Measurements from ENCODE around the gene CYP19A1. TPM values are rescaled to one million over a fixed set of nuclear protein-coding genes. Genes with fewer than 3 reads are reported as not detected.

The CYP19A1 gene
- total RNA-seq, 4 donors from 2014 or later = not detected

- TF ChIP-seq, protein P1, sequence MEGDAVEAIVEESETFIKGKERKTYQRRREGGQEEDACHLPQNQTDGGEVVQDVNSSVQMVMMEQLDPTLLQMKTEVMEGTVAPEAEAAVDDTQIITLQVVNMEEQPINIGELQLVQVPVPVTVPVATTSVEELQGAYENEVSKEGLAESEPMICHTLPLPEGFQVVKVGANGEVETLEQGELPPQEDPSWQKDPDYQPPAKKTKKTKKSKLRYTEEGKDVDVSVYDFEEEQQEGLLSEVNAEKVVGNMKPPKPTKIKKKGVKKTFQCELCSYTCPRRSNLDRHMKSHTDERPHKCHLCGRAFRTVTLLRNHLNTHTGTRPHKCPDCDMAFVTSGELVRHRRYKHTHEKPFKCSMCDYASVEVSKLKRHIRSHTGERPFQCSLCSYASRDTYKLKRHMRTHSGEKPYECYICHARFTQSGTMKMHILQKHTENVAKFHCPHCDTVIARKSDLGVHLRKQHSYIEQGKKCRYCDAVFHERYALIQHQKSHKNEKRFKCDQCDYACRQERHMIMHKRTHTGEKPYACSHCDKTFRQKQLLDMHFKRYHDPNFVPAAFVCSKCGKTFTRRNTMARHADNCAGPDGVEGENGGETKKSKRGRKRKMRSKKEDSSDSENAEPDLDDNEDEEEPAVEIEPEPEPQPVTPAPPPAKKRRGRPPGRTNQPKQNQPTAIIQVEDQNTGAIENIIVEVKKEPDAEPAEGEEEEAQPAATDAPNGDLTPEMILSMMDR (IDR thresholded peaks at IDR 0.05) = no peak
- TF ChIP-seq POLR2A (IDR thresholded peaks at IDR 0.05) = no peak
- intact Hi-C loops (cut with DNase I; ENCODE audit: low total_unique reads) = no loop called here
- no peaks in the 10 kb centered on the region for H3K36me3 ChIP-seq
- H3K4me1 ChIP-seq = no peaks in the 10 kb centered on the region
- DNase-seq = no peak
- H3K27ac ChIP-seq = no peak overlapping the region
- no peaks in the 10 kb centered on the region for H3K9me3 ChIP-seq
- no peak overlapping the region for H3K4me3 ChIP-seq
- no peaks in the 10 kb centered on the region for H3K27me3 ChIP-seq
These were observed 34.9 kb downstream of the CYP19A1 start for GRCh38 chr15:51303462-51303980.

GRCh38 chr15:51302480-51302879 lies 35.9 kb downstream of the CYP19A1 start:
- intact Hi-C loops (cut with DNase I; ENCODE audit: low total_unique reads) = no loop called here
- H3K36me3 ChIP-seq = no peaks in the 10 kb centered on the region
- H3K27me3 ChIP-seq = no peaks in the 10 kb centered on the region
- H3K4me3 ChIP-seq = no peak overlapping the region
- no peak overlapping the region for H3K27ac ChIP-seq
- TF ChIP-seq POLR2A (IDR thresholded peaks at IDR 0.05) = no peak
- TF ChIP-seq, protein P1 (IDR thresholded peaks at IDR 0.05) = no peak
- no peak for DNase-seq
- no peaks in the 10 kb centered on the region for H3K4me1 ChIP-seq
- H3K9me3 ChIP-seq = no peaks in the 10 kb centered on the region

GRCh38 chr15:51299187-51300015 lies 39.0 kb downstream of the CYP19A1 start:
- DNase-seq = no peak
- H3K4me1 ChIP-seq = no peaks in the 10 kb centered on the region
- TF ChIP-seq, protein P1 (IDR thresholded peaks at IDR 0.05) = no peak
- no peak for TF ChIP-seq POLR2A (IDR thresholded peaks at IDR 0.05)
- intact Hi-C loops (cut with DNase I; ENCODE audit: low total_unique reads) = no loop called here
- H3K27ac ChIP-seq = peak overlapping the region in 1 of 2 donors; percentile 22
- no peak overlapping the region for H3K4me3 ChIP-seq
- no peaks in the 10 kb centered on the region for H3K9me3 ChIP-seq
- no peaks in the 10 kb centered on the region for H3K27me3 ChIP-seq
- H3K36me3 ChIP-seq = no peaks in the 10 kb centered on the region

- no peak for DNase-seq
- no peaks in the 10 kb centered on the region for H3K36me3 ChIP-seq
- H3K9me3 ChIP-seq = no peaks in the 10 kb centered on the region
- intact Hi-C loops (cut with DNase I; ENCODE audit: low total_unique reads) = no loop called here
- H3K27ac ChIP-seq = peak overlapping the region in 1 of 2 donors; percentile 22
- H3K27me3 ChIP-seq = no peaks in the 10 kb centered on the region
- no peaks in the 10 kb centered on the region for H3K4me1 ChIP-seq
- no peak overlapping the region for H3K4me3 ChIP-seq
- TF ChIP-seq, protein P1 (IDR thresholded peaks at IDR 0.05) = no peak
- TF ChIP-seq POLR2A (IDR thresholded peaks at IDR 0.05) = no peak
These were observed 39.8 kb downstream of the CYP19A1 start for GRCh38 chr15:51298620-51299019.

- Histone ChIP-seq H3K27ac (no peak overlapping the region), H3K4me3 (no peak overlapping the region), H3K9me3 (no peaks in the 10 kb centered on the region), H3K36me3 (no peaks in the 10 kb centered on the region), H3K27me3 (no peaks in the 10 kb centered on the region), H3K4me1 (no peaks in the 10 kb centered on the region)
- intact Hi-C loops (cut with DNase I; ENCODE audit: low total_unique reads) = no loop called here
- TF ChIP-seq POLR2A (IDR thresholded peaks at IDR 0.05) = no peak
- TF ChIP-seq, protein P1 (IDR thresholded peaks at IDR 0.05) = no peak
- no peak for DNase-seq
These were observed 47.7 kb downstream of the CYP19A1 start for GRCh38 chr15:51290720-51291119.
